Measurements from ENCODE around the gene XYLT1.
A peak's percentile ranks its signal among the peaks of the same experiment; 100 is the strongest.

The XYLT1 gene

GRCh38 chr16:17468611-17469010, 2.1 kb downstream of the XYLT1 start:
- H3K4me1 ChIP-seq (ENCODE audit: control insufficient read depth, low read depth, low read length), result peaks cover 48% of the 10 kb centered on the region

DNA sequence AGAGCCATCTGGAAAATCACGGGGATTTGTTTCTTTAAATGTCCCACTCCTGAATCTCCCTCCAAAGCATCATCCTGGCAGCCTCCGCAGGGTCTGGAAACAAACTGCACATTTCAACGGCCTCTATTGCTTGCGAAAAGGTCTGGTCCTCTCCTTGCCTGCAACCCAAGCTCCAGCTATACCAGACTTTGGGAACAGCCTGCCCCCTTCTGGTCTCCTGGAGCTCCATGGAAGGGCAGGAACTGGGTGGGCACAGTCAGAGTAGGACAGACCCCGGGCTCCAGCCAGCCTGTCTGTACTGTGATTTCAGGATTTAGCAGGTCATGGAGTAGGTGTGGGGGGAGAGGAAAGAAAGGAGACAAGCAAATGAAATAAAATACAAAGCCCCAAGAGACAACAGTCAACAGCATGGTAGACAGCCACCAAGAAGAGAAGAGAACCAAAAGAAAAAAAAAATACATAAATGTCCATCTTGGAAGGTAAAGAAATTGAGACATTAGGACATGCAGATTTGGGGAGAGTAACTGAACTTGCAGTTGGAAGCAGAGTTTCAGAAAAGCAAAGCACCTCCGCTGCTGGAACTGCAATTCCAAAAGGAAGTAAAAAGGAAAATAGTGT, 2.7 kb downstream of the XYLT1 start:
- no peak overlapping the region for H3K27ac ChIP-seq (ENCODE audit: low read length)
- H3K9me3 ChIP-seq (ENCODE audit: control insufficient read depth, low read depth, low read length), result no peaks in the 10 kb centered on the region
- H3K9ac ChIP-seq (ENCODE audit: low read length), result no peak overlapping the region
- H3K4me1 ChIP-seq (ENCODE audit: control insufficient read depth, low read depth, low read length), result peaks cover 52% of the 10 kb centered on the region
- peak overlapping the region; percentile 53 for H3K4me3 ChIP-seq (ENCODE audit: low read length)
- no peaks in the 10 kb centered on the region for H3K36me3 ChIP-seq (ENCODE audit: control insufficient read depth, low read depth, low read length)
- H3K27me3 ChIP-seq (ENCODE audit: control insufficient read depth, insufficient read depth, low read length), result peaks cover 34% of the 10 kb centered on the region

More at GRCh38 chr16:17468611-17469010, 2.1 kb downstream of the XYLT1 start:
- no peaks in the 10 kb centered on the region for H3K9me3 ChIP-seq (ENCODE audit: control insufficient read depth, low read depth, low read length)
- H3K27ac ChIP-seq (ENCODE audit: low read length), result no peak overlapping the region
- peaks cover 34% of the 10 kb centered on the region for H3K27me3 ChIP-seq (ENCODE audit: control insufficient read depth, insufficient read depth, low read length)
- H3K4me3 ChIP-seq (ENCODE audit: low read length), result peak overlapping the region; percentile 53
- H3K36me3 ChIP-seq (ENCODE audit: control insufficient read depth, low read depth, low read length), result no peaks in the 10 kb centered on the region
- no peak overlapping the region for H3K9ac ChIP-seq (ENCODE audit: low read length)

GRCh38 chr16:17466876-17467275, 3.9 kb downstream of the XYLT1 start:
- no peaks in the 10 kb centered on the region for H3K36me3 ChIP-seq (ENCODE audit: control insufficient read depth, low read depth, low read length)
- H3K9me3 ChIP-seq (ENCODE audit: control insufficient read depth, low read depth, low read length), result no peaks in the 10 kb centered on the region
- peaks cover 61% of the 10 kb centered on the region for H3K4me1 ChIP-seq (ENCODE audit: control insufficient read depth, low read depth, low read length)
- H3K27me3 ChIP-seq (ENCODE audit: control insufficient read depth, insufficient read depth, low read length), result peaks cover 30% of the 10 kb centered on the region
- H3K27ac ChIP-seq (ENCODE audit: low read length), result no peak overlapping the region
- H3K4me3 ChIP-seq (ENCODE audit: low read length), result peak overlapping the region; percentile 6
- H3K9ac ChIP-seq (ENCODE audit: low read length), result no peak overlapping the region

DNA sequence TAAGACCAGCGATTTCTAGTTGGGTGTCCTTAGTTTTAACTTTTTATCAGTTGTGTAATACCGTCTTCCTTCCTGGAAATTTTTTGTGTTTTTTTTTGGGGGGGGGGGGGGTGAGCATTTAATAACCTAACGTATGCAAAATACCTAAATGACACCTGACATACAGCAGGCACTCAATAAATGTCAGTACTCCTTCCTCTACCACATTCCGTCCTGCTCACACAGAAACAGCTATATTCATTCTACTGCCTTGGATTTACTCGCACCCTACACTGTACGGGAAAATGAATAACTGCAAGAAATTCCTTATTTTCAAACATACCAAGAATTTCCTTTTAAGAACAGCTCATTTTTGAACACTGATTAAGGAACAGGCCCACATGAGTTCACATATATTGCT, 5.3 kb downstream of the XYLT1 start:
- Histone ChIP-seq H3K9ac (ENCODE audit: low read length) (no peak overlapping the region), H3K4me1 (ENCODE audit: control insufficient read depth, low read depth, low read length) (peaks cover 57% of the 10 kb centered on the region), H3K9me3 (ENCODE audit: control insufficient read depth, low read depth, low read length) (no peaks in the 10 kb centered on the region), H3K36me3 (ENCODE audit: control insufficient read depth, low read depth, low read length) (no peaks in the 10 kb centered on the region), H3K4me3 (ENCODE audit: low read length) (no peak overlapping the region), H3K27me3 (ENCODE audit: control insufficient read depth, insufficient read depth, low read length) (peaks cover 22% of the 10 kb centered on the region), H3K27ac (ENCODE audit: low read length) (no peak overlapping the region)

DNA sequence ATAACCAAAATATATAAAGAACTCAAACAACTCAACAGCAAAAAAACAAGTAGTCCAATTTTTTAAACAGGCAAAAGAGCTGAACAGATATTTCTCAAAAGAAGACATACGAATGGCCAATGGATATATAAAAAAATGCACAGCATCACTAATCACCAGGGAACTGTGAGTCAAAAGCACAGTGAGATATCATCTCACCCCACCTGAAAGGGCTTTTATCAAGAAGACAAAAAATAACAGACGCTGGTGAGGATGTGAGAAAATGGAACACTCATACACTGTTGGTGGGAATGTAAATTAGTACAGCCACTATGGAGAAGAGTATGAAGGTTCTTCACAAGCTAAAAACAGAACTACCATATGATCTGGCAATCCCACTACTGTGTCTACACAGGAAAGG, 7.4 kb downstream of the XYLT1 start:
- no peak overlapping the region for H3K9ac ChIP-seq (ENCODE audit: low read length)
- peaks cover 52% of the 10 kb centered on the region for H3K4me1 ChIP-seq (ENCODE audit: control insufficient read depth, low read depth, low read length)
- no peaks in the 10 kb centered on the region for H3K9me3 ChIP-seq (ENCODE audit: control insufficient read depth, low read depth, low read length)
- H3K27me3 ChIP-seq (ENCODE audit: control insufficient read depth, insufficient read depth, low read length), result peaks cover 3% of the 10 kb centered on the region
- no peaks in the 10 kb centered on the region for H3K36me3 ChIP-seq (ENCODE audit: control insufficient read depth, low read depth, low read length)
- H3K4me3 ChIP-seq (ENCODE audit: low read length), result no peak overlapping the region
- H3K27ac ChIP-seq (ENCODE audit: low read length), result no peak overlapping the region

GRCh38 chr16:17461951-17462729, 8.6 kb downstream of the XYLT1 start:
- H3K27me3 ChIP-seq (ENCODE audit: control insufficient read depth, insufficient read depth, low read length), result no peaks in the 10 kb centered on the region
- H3K9ac ChIP-seq (ENCODE audit: low read length), result no peak overlapping the region
- no peak overlapping the region for H3K4me3 ChIP-seq (ENCODE audit: low read length)
- H3K36me3 ChIP-seq (ENCODE audit: control insufficient read depth, low read depth, low read length), result no peaks in the 10 kb centered on the region
- H3K9me3 ChIP-seq (ENCODE audit: control insufficient read depth, low read depth, low read length), result no peaks in the 10 kb centered on the region
- peaks cover 46% of the 10 kb centered on the region for H3K4me1 ChIP-seq (ENCODE audit: control insufficient read depth, low read depth, low read length)
- H3K27ac ChIP-seq (ENCODE audit: low read length), result no peak overlapping the region

GRCh38 chr16:17460890-17461289, 9.9 kb downstream of the XYLT1 start:
- H3K27ac ChIP-seq (ENCODE audit: low read length), result no peak overlapping the region
- no peaks in the 10 kb centered on the region for H3K36me3 ChIP-seq (ENCODE audit: control insufficient read depth, low read depth, low read length)
- H3K9ac ChIP-seq (ENCODE audit: low read length), result no peak overlapping the region
- no peak overlapping the region for H3K4me3 ChIP-seq (ENCODE audit: low read length)
- H3K27me3 ChIP-seq (ENCODE audit: control insufficient read depth, insufficient read depth, low read length), result no peaks in the 10 kb centered on the region
- H3K9me3 ChIP-seq (ENCODE audit: control insufficient read depth, low read depth, low read length), result no peaks in the 10 kb centered on the region
- H3K4me1 ChIP-seq (ENCODE audit: control insufficient read depth, low read depth, low read length), result peaks cover 35% of the 10 kb centered on the region

GRCh38 chr16:17459903-17460521, 10.7 kb downstream of the XYLT1 start:
- Histone ChIP-seq H3K36me3 (ENCODE audit: control insufficient read depth, low read depth, low read length) (no peaks in the 10 kb centered on the region), H3K9ac (ENCODE audit: low read length) (no peak overlapping the region), H3K27me3 (ENCODE audit: control insufficient read depth, insufficient read depth, low read length) (no peaks in the 10 kb centered on the region), H3K9me3 (ENCODE audit: control insufficient read depth, low read depth, low read length) (no peaks in the 10 kb centered on the region), H3K4me1 (ENCODE audit: control insufficient read depth, low read depth, low read length) (peaks cover 28% of the 10 kb centered on the region), H3K4me3 (ENCODE audit: low read length) (no peak overlapping the region), H3K27ac (ENCODE audit: low read length) (no peak overlapping the region)

GRCh38 chr16:17457997-17458396, 12.8 kb downstream of the XYLT1 start:
- H3K36me3 ChIP-seq (ENCODE audit: control insufficient read depth, low read depth, low read length), result no peaks in the 10 kb centered on the region
- H3K27ac ChIP-seq (ENCODE audit: low read length), result no peak overlapping the region
- H3K27me3 ChIP-seq (ENCODE audit: control insufficient read depth, insufficient read depth, low read length), result no peaks in the 10 kb centered on the region
- H3K4me3 ChIP-seq (ENCODE audit: low read length), result no peak overlapping the region
- no peak overlapping the region for H3K9ac ChIP-seq (ENCODE audit: low read length)
- H3K4me1 ChIP-seq (ENCODE audit: control insufficient read depth, low read depth, low read length), result peaks cover 23% of the 10 kb centered on the region
- H3K9me3 ChIP-seq (ENCODE audit: control insufficient read depth, low read depth, low read length), result no peaks in the 10 kb centered on the region

- Histone ChIP-seq H3K9ac (ENCODE audit: low read length) (no peak overlapping the region), H3K4me1 (ENCODE audit: control insufficient read depth, low read depth, low read length) (peaks cover 18% of the 10 kb centered on the region), H3K9me3 (ENCODE audit: control insufficient read depth, low read depth, low read length) (no peaks in the 10 kb centered on the region), H3K4me3 (ENCODE audit: low read length) (no peak overlapping the region), H3K36me3 (ENCODE audit: control insufficient read depth, low read depth, low read length) (no peaks in the 10 kb centered on the region), H3K27me3 (ENCODE audit: control insufficient read depth, insufficient read depth, low read length) (no peaks in the 10 kb centered on the region), H3K27ac (ENCODE audit: low read length) (no peak overlapping the region)
Measured at GRCh38 chr16:17457513-17457912, 13.2 kb downstream of the XYLT1 start.

DNA sequence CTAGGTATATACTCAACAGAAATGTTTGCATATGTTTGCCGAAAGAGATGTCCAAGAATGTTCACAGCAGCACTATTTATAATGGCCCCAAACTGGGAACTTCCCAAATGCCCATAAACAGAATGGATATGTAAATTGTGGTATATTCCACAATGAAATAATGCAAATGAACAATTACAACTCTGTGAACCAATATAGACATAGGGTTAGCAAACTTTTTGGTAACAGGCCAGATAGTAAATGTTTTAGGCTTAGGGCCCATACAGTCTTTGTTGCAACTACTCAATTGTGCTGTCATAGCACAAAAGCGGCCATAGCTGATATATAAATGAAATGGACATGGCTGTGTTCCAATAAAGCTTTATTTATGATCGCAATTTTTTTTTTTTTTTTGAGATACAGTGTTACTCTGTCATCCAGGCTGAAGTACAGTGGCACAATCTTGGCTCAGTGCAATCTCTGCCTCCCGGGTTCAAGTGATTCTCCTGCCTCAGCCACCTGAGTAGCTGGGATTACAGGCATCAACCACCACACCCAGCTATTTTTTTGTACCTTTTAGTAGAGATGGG, 16.5 kb downstream of the XYLT1 start:
- Histone ChIP-seq H3K36me3 (ENCODE audit: control insufficient read depth, low read depth, low read length) (no peaks in the 10 kb centered on the region), H3K27ac (ENCODE audit: low read length) (no peak overlapping the region), H3K9ac (ENCODE audit: low read length) (no peak overlapping the region), H3K27me3 (ENCODE audit: control insufficient read depth, insufficient read depth, low read length) (no peaks in the 10 kb centered on the region), H3K4me1 (ENCODE audit: control insufficient read depth, low read depth, low read length) (peaks cover 5% of the 10 kb centered on the region), H3K4me3 (ENCODE audit: low read length) (no peak overlapping the region), H3K9me3 (ENCODE audit: control insufficient read depth, low read depth, low read length) (no peaks in the 10 kb centered on the region)

All from iPS-18a (cell line).